ENCODE data around the gene COL27A1.
"Not testable (repeated sequence)": the region's sequence is repeated elsewhere in the genome, so short reads cannot be mapped to it uniquely, and the experiment has no call there.

The COL27A1 gene

GRCh38 chr9:114180696-114181606 is 25.6 kb downstream of the COL27A1 start:
- in situ Hi-C loops (cut with MboI; ENCODE audit: low sequenced_read_pairs): no loop called here

DNA sequence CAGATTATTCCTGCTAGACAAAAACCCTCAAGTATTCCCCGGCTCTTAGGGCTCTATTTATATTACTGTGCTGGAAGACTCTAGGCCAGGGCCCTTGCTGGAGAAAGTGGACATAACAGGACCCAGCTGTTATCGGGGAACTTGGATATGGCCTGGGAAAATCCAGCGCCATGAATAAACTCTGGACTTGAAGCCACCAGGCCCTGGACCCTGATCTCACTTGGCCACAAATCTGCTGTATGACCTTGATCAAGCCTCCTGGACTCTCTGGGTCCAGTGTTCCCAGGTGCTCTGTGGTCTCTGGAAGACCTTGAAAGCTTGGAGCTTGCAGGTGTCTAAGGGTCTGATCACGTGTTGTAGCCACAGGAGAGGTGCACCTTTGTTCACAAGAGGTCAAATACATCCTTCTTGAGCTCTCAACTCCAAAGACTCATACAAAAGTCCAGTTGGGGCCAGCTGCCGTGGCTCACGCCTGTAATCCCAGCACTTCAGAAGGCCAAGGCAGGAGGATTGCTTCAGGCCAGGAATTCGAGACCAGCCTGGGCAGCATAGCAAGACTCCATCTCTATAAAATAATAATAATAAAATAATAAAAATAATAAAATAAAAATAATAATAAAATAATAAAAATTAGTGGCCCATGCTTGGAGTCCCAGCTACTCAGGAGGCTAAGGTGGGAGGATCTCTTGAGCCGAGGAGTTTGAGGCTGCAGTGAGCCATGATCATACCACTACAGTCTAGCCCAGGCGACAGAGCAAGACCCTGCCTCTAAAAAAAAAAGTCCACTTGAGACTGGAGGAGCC is 26.5 kb downstream of the COL27A1 start:
- in situ Hi-C loops (cut with MboI; ENCODE audit: low sequenced_read_pairs): no loop called here

GRCh38 chr9:114183006-114183405 is 27.7 kb downstream of the COL27A1 start:
- in situ Hi-C loops (cut with MboI; ENCODE audit: low sequenced_read_pairs): no loop called here

DNA sequence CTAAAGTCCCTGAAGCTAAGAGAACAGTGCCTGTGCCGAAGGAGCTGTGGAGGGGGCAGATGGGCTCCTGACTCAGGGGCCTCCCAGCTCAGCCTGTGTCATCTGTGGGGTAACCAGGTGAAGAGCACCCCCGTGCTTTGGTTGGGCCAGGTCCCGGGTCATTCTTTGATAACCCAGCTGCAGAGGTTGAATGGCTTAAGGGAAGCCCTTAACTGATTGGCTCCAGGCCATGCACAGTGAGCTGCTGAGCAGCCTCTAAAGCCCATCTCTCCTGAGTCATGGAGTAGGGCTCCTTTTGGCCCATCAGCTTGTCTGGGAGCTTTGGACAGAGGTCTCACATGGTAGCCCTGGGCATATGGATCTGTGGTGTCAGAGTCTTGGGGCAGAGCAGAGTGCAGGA is 28.7 kb downstream of the COL27A1 start:
- in situ Hi-C loops (cut with MboI; ENCODE audit: low sequenced_read_pairs): no loop called here

- in situ Hi-C loops (cut with MboI; ENCODE audit: low sequenced_read_pairs): no loop called here
Measured at GRCh38 chr9:114184866-114185265, 29.5 kb downstream of the COL27A1 start.

GRCh38 chr9:114185570-114186490 is 30.5 kb downstream of the COL27A1 start:
- in situ Hi-C loops (cut with MboI; ENCODE audit: low sequenced_read_pairs): no loop called here

- in situ Hi-C loops (cut with MboI; ENCODE audit: low sequenced_read_pairs): no loop called here
Measured at GRCh38 chr9:114186605-114187289, 31.4 kb downstream of the COL27A1 start.

DNA sequence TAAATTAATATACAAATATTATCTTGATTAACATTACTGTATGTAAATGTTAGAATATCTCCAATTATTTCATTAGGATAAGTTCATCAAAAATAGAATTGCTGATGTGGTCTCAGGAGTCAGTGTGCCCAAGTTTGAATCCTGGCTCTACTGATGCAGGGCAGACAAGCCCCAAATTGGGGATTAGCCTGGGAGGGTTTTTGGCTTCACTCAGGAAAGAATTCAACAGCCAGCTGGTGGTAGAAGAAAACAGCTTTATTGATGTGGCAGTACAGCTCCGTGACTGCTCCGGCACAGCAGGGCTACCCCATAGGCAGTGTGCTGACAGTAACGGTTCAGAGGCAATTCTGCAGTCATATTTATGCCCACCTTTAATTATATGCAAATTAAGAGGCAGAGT is 32.5 kb downstream of the COL27A1 start:
- in situ Hi-C loops (cut with MboI; ENCODE audit: low sequenced_read_pairs): no loop called here

DNA sequence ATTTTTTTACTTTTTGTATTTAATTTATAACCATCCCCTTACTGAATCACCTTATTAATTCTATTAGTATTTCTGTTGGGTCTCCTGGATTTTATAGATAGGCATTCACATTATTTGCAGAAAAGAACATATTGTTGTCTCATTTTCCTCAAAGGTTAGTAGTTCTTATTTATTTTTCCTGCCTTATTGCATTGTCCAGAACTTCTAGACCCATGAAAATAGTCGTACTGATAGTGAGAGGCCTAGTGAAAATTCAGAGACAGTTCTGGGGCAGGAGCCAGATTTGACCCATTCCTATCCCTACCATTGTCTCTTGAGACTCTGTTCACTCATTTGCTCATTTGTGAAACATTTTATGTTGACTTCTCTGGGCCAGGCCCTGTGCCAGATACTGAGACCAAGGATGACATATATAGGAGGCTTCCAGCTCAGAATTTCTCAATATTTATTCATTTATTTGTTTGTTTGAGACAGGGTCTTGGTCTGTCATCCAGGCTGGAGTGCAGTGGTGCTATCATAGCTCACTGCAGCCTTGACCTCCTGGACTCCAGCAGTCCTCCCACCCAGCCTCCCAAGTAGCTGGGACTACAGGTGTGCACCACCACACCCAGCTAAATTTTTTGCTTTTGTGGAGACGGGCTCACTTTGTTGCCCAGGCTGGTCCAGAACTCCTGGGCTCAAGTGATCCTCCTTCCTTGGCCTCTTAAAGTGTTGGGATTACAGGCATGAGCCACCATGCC is 34.7 kb downstream of the COL27A1 start:
- in situ Hi-C loops (cut with MboI; ENCODE audit: low sequenced_read_pairs): no loop called here

GRCh38 chr9:114190563-114190905 is 35.2 kb downstream of the COL27A1 start:
- in situ Hi-C loops (cut with MboI; ENCODE audit: low sequenced_read_pairs): no loop called here

DNA sequence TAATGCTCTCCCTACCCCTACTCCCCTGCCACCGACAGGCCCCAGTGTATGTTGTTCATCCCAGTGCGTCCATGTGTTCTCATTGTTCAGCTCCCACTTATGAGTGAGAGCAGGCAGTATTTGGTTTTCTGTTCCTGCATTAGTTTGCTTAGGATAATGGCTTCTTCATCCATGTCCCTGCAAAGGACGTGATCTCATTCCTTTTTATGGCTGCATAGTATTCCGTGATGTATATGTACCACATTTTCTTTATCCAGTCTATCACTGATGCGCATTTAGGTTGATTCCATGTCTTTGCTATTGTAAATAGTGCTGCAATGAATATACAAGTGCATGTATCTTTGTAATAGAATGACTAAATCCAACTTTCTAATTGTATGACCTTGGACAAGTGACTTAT is 36.1 kb downstream of the COL27A1 start:
- in situ Hi-C loops (cut with MboI; ENCODE audit: low sequenced_read_pairs): not testable (repeated sequence)

DNA sequence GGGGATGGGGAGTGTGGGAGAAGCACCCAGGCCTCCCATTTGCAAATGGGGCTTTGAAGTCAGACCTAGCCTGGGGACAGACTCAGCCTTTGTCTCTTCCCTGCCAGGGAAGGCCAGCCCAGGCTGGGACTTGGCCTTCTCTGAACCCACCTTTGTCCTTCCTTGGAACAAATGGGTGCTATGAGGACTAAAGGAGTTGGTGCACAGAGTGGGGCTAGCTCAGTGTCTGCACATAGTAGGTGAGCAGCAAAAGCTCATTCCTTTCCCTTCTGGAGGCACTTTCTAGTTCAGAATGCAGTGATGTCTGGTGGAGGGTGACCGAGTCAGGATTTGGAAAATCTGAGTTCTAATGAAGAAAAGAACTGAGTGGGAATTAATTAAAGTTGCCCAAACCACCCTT is 37.2 kb downstream of the COL27A1 start:
- in situ Hi-C loops (cut with MboI; ENCODE audit: low sequenced_read_pairs): no loop called here

DNA sequence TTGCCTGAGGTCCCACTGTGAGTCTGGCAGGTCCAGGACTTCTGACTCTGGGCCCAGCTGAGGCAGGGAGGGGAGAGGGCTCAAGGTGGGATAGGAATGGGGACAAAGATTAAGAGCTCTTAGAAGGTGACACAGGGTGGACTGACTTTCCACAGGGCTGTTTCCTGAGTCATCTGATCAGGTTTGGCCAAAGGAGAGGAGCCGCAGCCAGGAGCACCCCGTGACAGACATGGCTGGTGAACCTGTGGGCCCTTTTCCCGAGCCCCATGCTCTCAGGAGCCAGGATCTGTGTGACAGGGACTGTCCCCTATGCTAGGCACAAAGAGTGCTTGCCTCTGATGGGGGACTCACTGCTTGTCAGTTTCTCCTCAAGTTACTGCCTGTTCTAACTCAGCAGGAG is 37.8 kb downstream of the COL27A1 start:
- in situ Hi-C loops (cut with MboI; ENCODE audit: low sequenced_read_pairs): no loop called here

GRCh38 chr9:114196117-114196516 is 40.8 kb downstream of the COL27A1 start:
- in situ Hi-C loops (cut with MboI; ENCODE audit: low sequenced_read_pairs): no loop called here

- in situ Hi-C loops (cut with MboI; ENCODE audit: low sequenced_read_pairs): no loop called here
Measured at GRCh38 chr9:114196979-114197622, 41.8 kb downstream of the COL27A1 start.

GRCh38 chr9:114198249-114199040 is 43.1 kb downstream of the COL27A1 start:
- in situ Hi-C loops (cut with MboI; ENCODE audit: low sequenced_read_pairs): no loop called here

- in situ Hi-C loops (cut with MboI; ENCODE audit: low sequenced_read_pairs): no loop called here
Measured at GRCh38 chr9:114200721-114201300, 45.5 kb downstream of the COL27A1 start.

- in situ Hi-C loops (cut with MboI; ENCODE audit: low sequenced_read_pairs): no loop called here
Measured at GRCh38 chr9:114202396-114202795, 47.1 kb downstream of the COL27A1 start.
